K562 (cell line): ENCODE measurements around the gene DYTN. TPM values are rescaled to one million over a fixed set of nuclear protein-coding genes. Genes with fewer than 3 reads are reported as not detected.

Experiments
- polyA plus RNA-seq, 8 experiments: library from polyadenylated mRNA; depleted of rRNA in 4 of 8; stranded (reverse) in 5 of 8; unstranded in 3 of 8; fragments of >200 nt; fragmentation: Nextera tagmentation in 2 of 8; fragmentation: Illumina TruSeq in 1 of 8; extraction: Ambion mirVana in 2 of 8; extraction: Trizol in 1 of 8; gene quantifications; 2 replicates each; pipeline versions ENCODE4 v1.2.1 to v1.2.3, GENCODE V29; 2011 to 2014; ENCODE audit warnings: inconsistent platforms in 1 of 8, missing spikeins in 1 of 8
- small RNA-seq: library from RNA; depleted of rRNA; stranded (forward); fragments of <200 nt; gene quantifications from one replicate; pipeline ENCODE3, GENCODE V24; 2014
- total RNA-seq, 7 experiments: library from RNA; depleted of rRNA in 6 of 7; stranded (reverse); fragments of >200 nt in 6 of 7; fragmentation: Illumina TruSeq in 2 of 7; extraction: Trizol in 2 of 7; gene quantifications; 2 replicates each; pipeline versions ENCODE4 v1.2.1 to v1.2.3, GENCODE V29; 2011 to 2021; ENCODE audit warnings: low replicate concordance in 1 of 7

DYTN gene
- total and polyA plus RNA-seq, 9 of the 15 experiments (the other 6 are each of a cell fraction or from before 2014, with no cell fraction given): not detected

Small RNA genes within 50 kb of the gene (small RNA-seq; reads per million reads assigned to genes)
- not detected for gene RF00019

Other genes with a start within 250 kb of the DYTN start
- not detected in 2 replicates for gene FAM237A, start 75.9 kb downstream of the DYTN start, total RNA-seq (2014; rRNA removed)
- gene FAM237A, start 75.9 kb downstream of the DYTN start, total RNA-seq (2014; rRNA removed; fragmentation: Illumina TruSeq; extraction: Trizol): not detected in 2 replicates
- gene FAM237A, start 75.9 kb downstream of the DYTN start, total RNA-seq (2015; rRNA removed; fragmentation: Illumina TruSeq; extraction: Trizol): not detected in 2 replicates
- gene FAM237A, start 75.9 kb downstream of the DYTN start, total RNA-seq (2021): not detected in 2 replicates
- not detected in 2 replicates for gene FAM237A, start 75.9 kb downstream of the DYTN start, polyA plus RNA-seq (2011; rRNA removed)
- not detected in 2 replicates for gene FAM237A, start 75.9 kb downstream of the DYTN start, polyA plus RNA-seq (2014; fragmentation: Illumina TruSeq; extraction: Trizol)
- gene FAM237A, start 75.9 kb downstream of the DYTN start, polyA plus RNA-seq (2014; fragmentation: Nextera tagmentation; extraction: Ambion mirVana): not detected
- gene FAM237A, start 75.9 kb downstream of the DYTN start, polyA plus RNA-seq (2014; rRNA removed): not detected in 2 replicates
- gene MDH1B, start 46.9 kb upstream of the DYTN start, total RNA-seq (2014; rRNA removed): 0.08 TPM in 1 of 2 replicates, not detected in the other
- gene MDH1B, start 46.9 kb upstream of the DYTN start, total RNA-seq (2014; rRNA removed; fragmentation: Illumina TruSeq; extraction: Trizol): 0.15 TPM in 1 of 2 replicates, not detected in the other
- 0.08 TPM in 1 of 2 replicates, not detected in the other for gene MDH1B, start 46.9 kb upstream of the DYTN start, total RNA-seq (2015; rRNA removed; fragmentation: Illumina TruSeq; extraction: Trizol)
- gene MDH1B, start 46.9 kb upstream of the DYTN start, total RNA-seq (2021): 0.07 TPM in 1 of 2 replicates, not detected in the other
- gene MDH1B, start 46.9 kb upstream of the DYTN start, polyA plus RNA-seq (2011; rRNA removed): 0.06 and 0.08 TPM in 2 replicates
- gene MDH1B, start 46.9 kb upstream of the DYTN start, polyA plus RNA-seq (2014; fragmentation: Illumina TruSeq; extraction: Trizol): 0.14 TPM in 1 of 2 replicates, not detected in the other
- under 1 TPM in 1 of 2 experiments, not detected in 1; 0.14 TPM for gene MDH1B, start 46.9 kb upstream of the DYTN start, polyA plus RNA-seq (2014; fragmentation: Nextera tagmentation; extraction: Ambion mirVana)
- 0.16 TPM in 1 of 2 replicates, not detected in the other for gene MDH1B, start 46.9 kb upstream of the DYTN start, polyA plus RNA-seq (2014; rRNA removed)
- gene FASTKD2, start 47.2 kb upstream of the DYTN start, total RNA-seq (2014; rRNA removed): 20.8 and 21.6 TPM in 2 replicates
- gene FASTKD2, start 47.2 kb upstream of the DYTN start, total RNA-seq (2014; rRNA removed; fragmentation: Illumina TruSeq; extraction: Trizol): 50.4 and 54.1 TPM in 2 replicates
- 37.0 and 39.1 TPM in 2 replicates for gene FASTKD2, start 47.2 kb upstream of the DYTN start, total RNA-seq (2015; rRNA removed; fragmentation: Illumina TruSeq; extraction: Trizol)
- gene FASTKD2, start 47.2 kb upstream of the DYTN start, total RNA-seq (2021): 26.1 and 27.4 TPM in 2 replicates
- 39.7 and 55.0 TPM in 2 replicates for gene FASTKD2, start 47.2 kb upstream of the DYTN start, polyA plus RNA-seq (2011; rRNA removed)
- gene FASTKD2, start 47.2 kb upstream of the DYTN start, polyA plus RNA-seq (2014; fragmentation: Illumina TruSeq; extraction: Trizol): 33.7 and 37.1 TPM in 2 replicates
- 10 to 100 TPM; 84.9 to 90.6 TPM for gene FASTKD2, start 47.2 kb upstream of the DYTN start, polyA plus RNA-seq (2014; fragmentation: Nextera tagmentation; extraction: Ambion mirVana)
- gene FASTKD2, start 47.2 kb upstream of the DYTN start, polyA plus RNA-seq (2014; rRNA removed): 22.9 and 26.6 TPM in 2 replicates
- gene CPO, start 221.1 kb upstream of the DYTN start, total RNA-seq (2014; rRNA removed): not detected in 2 replicates
- not detected in 2 replicates for gene CPO, start 221.1 kb upstream of the DYTN start, total RNA-seq (2014; rRNA removed; fragmentation: Illumina TruSeq; extraction: Trizol)
- not detected in 2 replicates for gene CPO, start 221.1 kb upstream of the DYTN start, total RNA-seq (2015; rRNA removed; fragmentation: Illumina TruSeq; extraction: Trizol)
- gene CPO, start 221.1 kb upstream of the DYTN start, total RNA-seq (2021): not detected in 2 replicates
- gene CPO, start 221.1 kb upstream of the DYTN start, polyA plus RNA-seq (2011; rRNA removed): not detected in 2 replicates
- not detected in 2 replicates for gene CPO, start 221.1 kb upstream of the DYTN start, polyA plus RNA-seq (2014; fragmentation: Illumina TruSeq; extraction: Trizol)
- not detected for gene CPO, start 221.1 kb upstream of the DYTN start, polyA plus RNA-seq (2014; fragmentation: Nextera tagmentation; extraction: Ambion mirVana)
- gene CPO, start 221.1 kb upstream of the DYTN start, polyA plus RNA-seq (2014; rRNA removed): not detected in 2 replicates